G401 (cell line): ENCODE results near the gene CAPN5. TPM values are rescaled to one million over a fixed set of nuclear protein-coding genes. Genes with fewer than 3 reads are reported as not detected.

Experiments used
- DNase-seq: peaks from one replicate; pipeline ENCODE4 v3.0.0-alpha.2; 2015; ENCODE audit warnings: low spot score
- in situ Hi-C: cut with HindIII; loops from 2 replicates; pipeline ENCODE4 v1.10.0; 2016; ENCODE audit warnings: low sequenced_read_pairs, mixed read lengths
- total RNA-seq: library from RNA; depleted of rRNA; stranded (reverse); fragments of >200 nt; shearing (Covaris generic); gene quantifications from 2 replicates; pipeline ENCODE4 v1.2.3, GENCODE V29; 2014

The CAPN5 gene
- total RNA-seq, 1 experiment from 2014 or later, result 5.6 TPM

DNA sequence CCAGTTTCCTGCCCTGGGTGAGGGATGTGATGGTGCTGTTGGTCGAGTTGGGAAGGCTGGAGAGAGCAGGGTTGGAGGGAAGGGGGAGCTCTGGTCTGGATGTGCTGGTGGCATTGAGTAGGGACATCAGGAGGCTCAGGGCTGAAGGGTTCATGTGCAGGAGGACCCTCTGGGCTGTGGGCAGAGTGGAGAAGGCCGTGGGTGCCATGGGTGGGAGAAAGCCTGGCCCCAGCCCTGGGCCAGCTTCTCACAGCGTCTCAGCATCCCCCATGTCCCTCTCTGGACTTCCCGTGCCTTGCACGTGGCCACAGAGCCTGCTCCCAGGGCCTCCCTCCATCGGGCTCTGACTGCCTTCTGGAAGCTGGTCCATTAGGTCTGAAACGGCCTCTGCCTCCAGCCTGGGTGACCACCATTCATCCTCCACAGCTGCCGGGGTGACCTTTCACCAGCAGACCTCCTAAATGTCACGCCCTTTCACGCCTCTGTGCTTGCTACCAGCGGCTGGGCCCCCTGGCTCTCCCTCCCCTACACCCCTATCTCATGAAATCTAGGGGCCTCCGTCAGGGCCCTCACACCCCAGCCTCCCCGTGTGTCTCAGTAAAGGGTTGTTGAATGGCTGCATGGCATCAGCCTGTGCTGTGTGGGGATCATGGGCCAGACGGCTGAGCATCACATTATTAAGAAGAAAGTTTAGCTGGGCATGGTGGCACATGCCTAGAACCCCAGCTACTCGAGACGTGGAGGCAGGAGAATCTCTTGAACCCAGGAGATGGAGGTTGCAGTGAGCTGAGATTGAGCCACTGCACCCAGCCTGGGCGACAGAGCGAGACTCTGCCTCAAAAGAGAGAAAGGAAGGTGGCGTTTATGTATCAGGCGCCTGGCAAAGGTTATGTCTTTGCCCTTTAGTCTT lies 86.8 kb downstream of the CAPN5 start:
- DNase-seq, result no peak

DNA sequence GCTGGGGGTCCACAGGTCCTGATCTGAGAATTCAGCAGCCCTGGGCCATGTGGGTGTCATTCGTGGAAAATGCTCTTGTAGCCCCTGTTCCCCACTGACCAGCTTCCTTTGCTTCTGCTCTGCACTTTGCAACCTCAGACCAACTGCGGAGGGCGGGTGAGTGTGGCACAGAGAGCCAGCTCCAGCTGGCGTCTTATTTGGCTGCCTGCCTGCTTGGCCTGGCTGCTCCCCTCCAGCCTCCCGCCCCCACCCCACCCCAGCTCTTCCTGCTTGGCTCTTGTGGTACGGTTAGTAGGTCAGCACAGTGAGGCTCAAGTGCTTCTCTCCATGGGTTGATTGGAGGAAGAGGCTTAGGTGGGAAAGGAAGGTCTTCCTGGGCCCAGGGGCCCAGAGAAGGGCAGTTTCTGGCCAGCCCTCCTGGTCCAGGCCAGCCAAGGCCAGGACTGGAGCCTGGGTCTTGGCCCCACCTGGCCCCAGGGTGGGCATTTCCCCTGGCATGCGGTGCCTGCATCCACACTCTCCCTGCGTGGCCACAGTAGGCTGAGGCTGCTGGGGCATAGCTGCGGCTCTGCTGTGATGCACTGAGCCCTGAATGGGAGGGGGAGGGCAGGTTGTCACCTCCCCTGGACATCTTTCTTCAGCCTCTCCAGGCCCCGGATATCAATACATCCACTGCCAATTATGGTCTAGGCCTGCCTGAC lies 87.8 kb downstream of the CAPN5 start:
- peak; percentile 97 for DNase-seq

More for the DNA sequence above, 86.8 kb downstream of the CAPN5 start:
- in situ Hi-C loops, result no loop called here

DNA sequence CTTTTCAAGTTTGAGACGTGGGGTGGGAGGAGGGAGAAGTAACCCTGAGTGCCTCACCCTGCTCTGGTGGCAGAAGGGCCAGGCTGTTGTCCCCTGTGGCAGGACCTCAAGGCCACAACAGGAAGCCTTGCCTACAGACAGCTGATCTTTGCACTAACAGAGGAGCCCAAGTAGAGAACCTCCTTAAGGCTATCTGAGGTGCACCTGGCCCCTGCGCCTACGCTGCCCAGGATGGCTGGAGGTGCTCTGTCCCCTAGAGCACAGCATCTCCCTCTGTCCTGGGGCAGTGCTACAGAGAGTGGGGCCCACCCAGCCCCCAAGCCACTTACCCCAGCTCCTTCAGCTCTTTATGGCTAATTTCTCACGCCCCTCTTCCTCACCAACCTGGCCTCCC lies 88.3 kb downstream of the CAPN5 start:
- in situ Hi-C loops, result no loop called here
- no peak for DNase-seq

More for the DNA sequence above, 87.8 kb downstream of the CAPN5 start:
- in situ Hi-C loops, result no loop called here

DNA sequence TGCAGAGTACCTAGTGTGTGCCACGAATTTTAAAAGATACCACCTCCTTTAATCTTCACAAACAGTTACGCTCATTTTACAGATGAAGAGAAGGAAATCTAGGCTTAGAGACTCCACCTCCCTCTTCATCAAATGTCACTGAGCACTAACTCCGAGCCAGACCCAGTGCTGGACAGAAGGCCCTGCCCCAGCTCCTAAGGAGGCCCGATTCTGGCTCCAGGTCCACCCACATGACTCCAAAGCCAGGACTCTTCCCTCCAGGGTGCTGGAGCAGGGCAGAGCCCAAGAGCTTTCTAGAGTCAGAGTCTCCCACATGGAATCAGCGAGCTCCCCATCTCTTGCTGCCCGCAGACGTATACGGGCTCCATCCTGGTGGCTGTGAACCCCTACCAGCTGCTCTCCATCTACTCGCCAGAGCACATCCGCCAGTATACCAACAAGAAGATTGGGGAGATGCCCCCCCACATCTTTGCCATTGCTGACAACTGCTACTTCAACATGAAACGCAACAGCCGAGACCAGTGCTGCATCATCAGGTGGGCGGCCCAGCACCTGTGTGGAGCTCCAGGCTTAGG lies 88.9 kb downstream of the CAPN5 start:
- peak; percentile 60 for DNase-seq
- in situ Hi-C loops, result no loop called here

DNA sequence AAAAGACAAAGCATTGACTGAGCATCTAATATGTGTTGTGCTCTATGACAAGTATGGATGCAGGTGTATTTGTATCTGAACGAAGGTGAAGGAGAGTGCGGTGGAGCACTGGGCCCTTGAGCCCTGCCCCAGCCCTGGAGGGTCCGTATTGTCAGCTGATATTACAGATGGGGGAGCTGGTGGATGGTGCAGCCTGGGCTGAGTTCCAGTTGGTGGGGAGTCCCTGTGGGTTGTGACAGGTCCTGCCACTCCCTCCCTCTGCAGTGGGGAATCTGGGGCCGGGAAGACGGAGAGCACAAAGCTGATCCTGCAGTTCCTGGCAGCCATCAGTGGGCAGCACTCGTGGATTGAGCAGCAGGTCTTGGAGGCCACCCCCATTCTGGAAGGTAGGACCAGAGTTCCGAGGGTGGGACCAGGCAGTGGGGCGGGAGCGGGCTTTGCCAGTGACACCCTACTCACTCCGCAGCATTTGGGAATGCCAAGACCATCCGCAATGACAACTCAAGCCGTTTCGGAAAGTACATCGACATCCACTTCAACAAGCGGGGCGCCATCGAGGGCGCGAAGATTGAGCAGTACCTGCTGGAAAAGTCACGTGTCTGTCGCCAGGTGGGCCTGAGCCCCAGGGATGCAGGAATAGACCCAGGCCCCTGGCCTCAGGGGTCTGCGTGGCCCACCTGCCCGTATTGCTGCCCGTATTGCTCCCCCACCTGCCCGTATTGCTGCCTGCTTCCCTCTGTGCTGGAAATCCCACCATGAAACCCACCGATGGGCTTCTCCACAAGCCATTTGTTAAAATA lies 89.8 kb downstream of the CAPN5 start:
- DNase-seq, result no peak

DNA sequence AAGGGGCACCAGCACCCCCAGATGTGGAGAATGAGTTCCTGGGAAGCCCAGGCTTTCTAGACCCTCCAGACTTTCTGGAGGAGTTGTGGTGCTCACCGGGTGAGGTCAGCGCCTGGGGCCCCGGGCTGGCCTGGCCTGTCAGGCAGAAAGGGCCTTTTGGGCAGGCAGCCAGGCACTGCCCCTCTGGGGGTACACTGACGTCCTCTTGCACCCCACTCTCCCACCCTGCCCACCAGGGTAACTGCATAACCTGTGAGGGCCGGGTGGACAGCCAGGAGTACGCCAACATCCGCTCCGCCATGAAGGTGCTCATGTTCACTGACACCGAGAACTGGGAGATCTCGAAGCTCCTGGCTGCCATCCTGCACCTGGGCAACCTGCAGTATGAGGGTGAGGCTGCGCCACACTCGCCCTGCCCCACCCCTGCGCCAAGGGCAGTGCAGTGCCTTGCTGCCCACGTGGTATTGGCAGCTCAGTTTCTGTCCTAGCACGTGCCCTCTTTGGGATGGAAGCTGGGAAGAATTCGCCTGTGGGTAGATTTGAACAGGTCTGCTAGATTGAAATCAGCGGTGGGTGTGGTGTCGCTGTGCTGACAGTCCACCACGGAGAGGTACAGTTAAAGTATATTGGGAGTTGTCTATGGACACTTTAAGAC lies 91.4 kb downstream of the CAPN5 start:
- in situ Hi-C loops, result no loop called here
- DNase-seq, result no peak

More for the DNA sequence above, 89.8 kb downstream of the CAPN5 start:
- in situ Hi-C loops, result no loop called here

DNA sequence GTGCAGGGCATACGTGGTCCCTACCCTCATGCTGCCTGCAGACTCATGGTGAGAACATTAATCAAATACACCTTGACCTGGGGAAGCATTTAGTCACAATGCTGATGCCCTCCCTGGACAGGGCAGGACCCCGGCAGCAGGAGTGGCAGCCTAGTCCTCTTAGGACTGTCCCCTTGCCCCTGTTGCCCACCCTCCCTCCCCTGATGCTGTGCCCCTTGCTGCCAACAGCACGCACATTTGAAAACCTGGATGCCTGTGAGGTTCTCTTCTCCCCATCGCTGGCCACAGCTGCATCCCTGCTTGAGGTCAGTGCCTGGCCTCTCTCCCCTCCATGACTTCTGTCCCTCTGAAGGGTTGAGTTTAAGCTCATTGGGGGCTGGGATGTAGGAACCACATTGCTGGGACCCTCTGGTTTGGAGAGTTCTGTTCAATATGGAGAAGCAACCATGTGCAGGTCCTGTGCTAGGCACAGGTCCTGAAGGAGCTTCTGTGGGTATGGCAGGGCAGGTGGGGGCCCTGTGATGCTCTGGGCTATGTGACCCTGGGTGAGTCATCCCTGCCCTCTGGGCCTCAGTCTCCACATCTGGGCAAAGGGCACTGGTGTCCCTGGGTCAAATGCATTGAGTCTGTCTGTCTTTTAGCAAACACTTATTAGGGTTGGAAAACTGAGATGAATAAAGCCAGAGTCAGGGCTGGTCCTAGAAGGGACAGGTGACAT lies 92.6 kb downstream of the CAPN5 start:
- no peak for DNase-seq
- in situ Hi-C loops, result no loop called here

DNA sequence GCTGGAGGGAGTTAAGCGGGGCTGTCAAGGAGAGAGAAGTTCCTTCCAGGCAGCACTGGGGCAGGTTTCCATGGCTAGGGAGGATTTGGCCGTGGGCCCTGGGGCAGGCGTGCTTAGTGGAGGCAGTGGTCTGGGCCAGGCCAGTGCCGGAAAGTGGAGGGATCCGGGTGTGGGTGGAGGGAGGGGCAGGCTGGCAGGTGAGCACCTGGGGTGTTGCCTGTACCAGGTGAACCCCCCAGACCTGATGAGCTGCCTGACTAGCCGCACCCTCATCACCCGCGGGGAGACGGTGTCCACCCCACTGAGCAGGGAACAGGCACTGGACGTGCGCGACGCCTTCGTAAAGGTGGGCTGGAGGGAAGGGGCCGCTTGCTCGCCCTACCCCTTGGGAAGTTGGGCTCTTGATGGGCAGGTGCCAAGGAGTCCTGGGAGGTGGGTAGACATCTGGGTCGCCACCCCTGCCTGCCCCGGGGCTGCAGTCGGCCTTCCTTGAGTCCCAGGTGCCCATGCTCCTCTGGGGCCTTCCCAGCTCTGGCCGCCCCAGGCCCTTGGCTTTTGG lies 93.2 kb downstream of the CAPN5 start:
- DNase-seq, result no peak
- in situ Hi-C loops, result no loop called here

DNA sequence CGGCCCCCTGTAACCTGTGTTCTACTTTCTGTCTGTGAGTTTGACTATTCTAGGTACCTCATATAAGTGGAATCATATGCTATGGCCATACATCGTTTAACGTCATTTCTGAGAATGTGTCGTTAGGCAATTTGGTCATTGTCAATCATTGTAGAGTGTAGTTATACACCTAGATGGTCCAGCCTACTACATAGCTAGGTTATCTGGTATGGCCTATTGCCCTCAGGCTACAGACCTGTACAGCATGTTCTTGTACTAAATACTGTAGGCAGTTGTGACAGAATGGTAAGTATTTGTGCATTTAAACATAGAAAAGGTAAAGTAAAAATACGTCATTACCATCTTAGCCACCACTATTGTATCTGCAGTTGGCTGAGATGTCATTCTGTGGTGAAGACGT lies 96.5 kb downstream of the CAPN5 start:
- no peak for DNase-seq
- in situ Hi-C loops, result no loop called here

DNA sequence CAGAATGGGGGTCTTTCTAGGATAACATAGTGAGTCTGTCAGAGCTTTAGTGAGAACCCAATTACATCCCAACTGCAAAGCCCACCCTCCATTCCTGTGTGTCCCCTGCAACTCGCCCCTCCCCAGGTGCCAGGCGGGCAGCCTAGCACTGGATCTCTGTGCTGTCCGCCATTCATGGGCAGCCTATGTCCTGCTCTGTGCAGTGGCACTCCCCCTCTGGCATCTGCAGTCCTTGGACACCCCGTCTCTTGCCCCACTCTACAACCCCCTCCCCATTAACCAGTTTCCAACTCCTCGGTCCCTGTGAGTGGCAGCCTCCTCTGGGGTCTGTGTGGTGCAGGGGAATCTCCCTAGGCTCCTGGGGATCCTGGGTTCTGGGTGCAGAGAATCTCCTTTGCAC lies 98.3 kb downstream of the CAPN5 start:
- in situ Hi-C loops, result no loop called here
- no peak for DNase-seq

DNA sequence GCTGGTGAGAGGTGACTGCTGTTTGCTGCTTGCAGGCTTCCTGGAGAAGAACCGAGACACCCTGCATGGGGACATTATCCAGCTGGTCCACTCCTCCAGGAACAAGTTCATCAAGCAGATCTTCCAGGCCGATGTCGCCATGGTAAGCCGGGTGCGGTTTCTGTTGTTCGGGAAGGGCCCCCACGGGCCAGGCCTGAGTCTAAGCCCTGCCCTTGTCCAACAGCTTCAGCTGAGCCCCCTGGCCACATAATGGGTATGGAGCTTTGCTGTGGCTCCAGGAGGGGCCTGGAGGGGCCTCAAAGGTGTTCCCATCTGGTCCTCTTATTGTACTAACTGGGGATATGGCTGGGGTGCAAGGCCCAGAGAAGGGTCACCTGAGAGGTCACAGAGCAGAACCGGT lies 99.2 kb downstream of the CAPN5 start:
- in situ Hi-C loops, result no loop called here
- no peak for DNase-seq

DNA sequence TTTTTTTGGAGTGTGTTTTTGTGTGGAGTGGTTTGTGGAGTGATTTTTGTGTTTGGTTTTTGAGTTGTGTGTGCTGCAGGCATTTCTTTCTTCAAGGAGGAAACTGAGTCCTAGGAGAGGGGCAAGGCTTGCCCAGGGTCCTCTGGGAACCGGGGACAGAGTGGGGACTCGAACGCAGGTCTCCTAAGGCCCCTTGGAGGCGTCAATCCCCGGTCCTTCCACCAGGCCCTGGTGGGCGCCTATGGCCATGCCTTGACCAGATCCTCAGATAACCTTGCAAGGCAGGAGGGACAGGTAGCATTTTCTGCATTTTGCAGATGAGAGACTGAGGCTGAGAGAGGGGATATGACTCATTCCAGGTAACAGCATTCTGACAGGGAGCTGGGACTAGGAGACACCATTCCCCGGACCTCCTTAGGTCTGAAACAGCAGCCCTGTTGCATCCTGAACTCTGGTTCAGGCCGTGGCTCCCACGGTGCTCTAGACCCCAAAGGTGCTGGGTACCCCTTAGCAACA lies 100.4 kb downstream of the CAPN5 start:
- no peak for DNase-seq
- in situ Hi-C loops, result no loop called here

DNA sequence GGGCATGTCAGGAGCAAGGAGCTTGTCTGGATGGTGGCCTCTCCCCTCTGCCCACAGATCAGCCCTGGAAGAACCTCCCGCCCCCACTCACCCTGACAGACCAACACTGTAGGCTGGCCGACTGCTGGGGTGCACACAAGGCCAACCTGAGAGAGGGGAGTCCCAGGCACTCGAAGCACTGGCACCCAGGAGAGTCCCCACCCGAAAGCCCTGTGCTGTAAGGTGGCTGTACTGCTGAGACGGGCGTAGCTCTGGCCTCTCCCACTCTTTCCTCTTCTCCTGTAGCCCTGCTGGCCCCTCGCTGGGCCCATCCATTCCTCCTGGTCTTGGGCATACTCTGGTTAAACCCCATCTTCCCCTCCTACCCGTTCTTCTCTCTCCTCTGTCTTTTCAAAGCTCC lies 101.0 kb downstream of the CAPN5 start:
- in situ Hi-C loops, result no loop called here
- no peak for DNase-seq

DNA sequence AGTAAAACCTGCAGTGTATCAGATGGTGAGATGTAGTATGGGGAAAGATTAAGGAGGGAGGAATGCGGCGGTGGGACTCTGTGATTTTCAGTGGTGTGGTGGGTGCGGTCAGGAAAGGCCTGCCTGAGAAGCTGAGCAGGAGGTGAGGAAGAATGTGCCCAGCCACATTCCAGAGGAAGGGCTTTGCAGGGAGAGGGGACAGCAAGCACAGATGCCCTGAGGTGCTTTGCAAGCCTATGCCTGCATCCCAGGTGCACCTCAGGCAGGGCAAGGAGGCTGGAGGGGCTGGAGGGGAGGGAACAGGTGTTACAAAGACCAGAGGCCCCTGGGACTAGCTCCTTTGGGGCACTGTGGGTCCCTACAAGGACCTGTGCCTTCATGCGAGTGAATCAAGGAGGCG lies 103.3 kb downstream of the CAPN5 start:
- no peak for DNase-seq

DNA sequence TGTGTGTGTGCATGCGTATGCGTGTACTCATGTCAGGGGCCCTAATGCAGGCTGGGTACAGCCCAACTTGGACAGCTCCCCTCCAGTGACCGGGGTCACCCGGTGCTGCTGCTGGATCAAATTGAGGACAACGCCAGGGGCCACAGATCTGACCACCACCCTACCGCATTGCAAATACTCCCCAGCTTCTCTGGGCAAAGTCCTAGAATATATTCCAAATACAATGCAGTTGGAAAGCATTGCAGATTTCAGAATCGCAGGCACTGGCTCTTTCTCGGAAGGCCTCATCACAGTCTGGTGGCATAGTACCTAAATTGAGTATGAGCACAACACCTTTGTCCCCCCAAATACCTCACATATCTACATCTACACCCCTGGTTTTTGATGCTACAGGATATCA lies 104.5 kb downstream of the CAPN5 start:
- DNase-seq, result no peak
- in situ Hi-C loops, result no loop called here

More for the DNA sequence above, 103.3 kb downstream of the CAPN5 start:
- in situ Hi-C loops, result no loop called here

DNA sequence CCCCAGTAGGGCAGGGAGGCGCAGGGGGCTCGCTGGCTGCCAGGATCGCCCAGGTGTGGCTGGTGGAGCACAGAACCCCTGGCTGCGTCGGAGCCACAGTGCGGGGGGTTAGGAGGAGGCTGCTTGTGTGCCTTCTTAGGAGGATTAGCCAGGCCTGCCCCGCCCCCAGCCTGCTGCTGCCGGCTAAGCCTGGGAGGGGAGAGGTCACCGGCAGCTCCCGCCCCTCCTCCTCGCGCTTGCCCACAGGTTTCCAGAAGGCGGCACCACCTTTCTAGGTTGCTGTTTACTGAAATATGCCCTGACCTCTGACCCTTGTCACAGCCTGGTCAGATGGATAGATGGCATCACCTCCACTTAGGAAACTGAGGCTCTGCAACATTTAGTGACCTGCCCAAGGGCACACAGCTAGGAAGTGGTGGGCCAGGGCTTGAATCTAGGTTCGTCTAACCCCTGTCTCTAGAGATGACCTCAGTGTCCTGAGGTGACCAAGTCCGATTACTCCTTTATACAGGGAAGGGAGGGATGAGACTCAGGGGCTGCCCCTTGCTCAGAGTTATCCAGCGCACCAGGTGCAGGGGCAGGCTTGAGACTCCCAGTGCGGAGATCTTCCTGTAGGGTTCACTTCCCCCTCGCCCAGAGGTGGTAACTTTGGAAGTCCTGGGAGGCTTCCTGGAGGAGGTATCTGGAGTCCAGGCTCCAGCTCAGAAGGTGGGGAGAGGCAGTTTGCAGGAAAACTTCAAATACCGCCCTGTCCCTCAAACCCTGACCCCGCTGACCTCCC lies 105.3 kb downstream of the CAPN5 start:
- no peak for DNase-seq
- in situ Hi-C loops, result no loop called here

DNA sequence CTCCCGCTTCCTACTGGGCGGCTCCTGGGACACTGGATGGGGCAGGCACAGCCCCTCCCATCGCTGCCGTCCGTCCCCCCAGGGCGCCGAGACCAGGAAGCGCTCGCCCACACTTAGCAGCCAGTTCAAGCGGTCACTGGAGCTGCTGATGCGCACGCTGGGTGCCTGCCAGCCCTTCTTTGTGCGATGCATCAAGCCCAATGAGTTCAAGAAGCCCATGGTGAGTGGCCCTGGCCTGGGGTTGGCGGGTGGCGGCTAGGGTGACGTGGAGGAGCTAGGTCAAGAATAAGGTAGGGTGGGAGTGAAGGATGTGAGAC lies 105.9 kb downstream of the CAPN5 start:
- no peak for DNase-seq
- in situ Hi-C loops, result no loop called here
